SK-N-SH treated with all-trans-retinoic acid at 6 μM for 48 hours (cell line): Measurements from ENCODE around the gene MT1E.

Source experiments
- ATAC-seq: fragments of 200-7000 bp; cut with Tn5 transposase; 3 replicates; pipeline ENCODE4 v1.9.1; 2020; ENCODE audit warnings: mild to moderate bottlenecking, moderate library complexity
- ARNTL ChIP-seq: fragments of 450-650 bp; formaldehyde crosslinking; IDR thresholded peaks from 2 replicates; pipeline ENCODE4 v1.5.0; 2020; ENCODE audit warnings: low read depth, mild to moderate bottlenecking, moderate library complexity, borderline replicate concordance
- BACH2 ChIP-seq: fragments of 250-450 bp; sonication (Bioruptor Pico); IDR thresholded peaks from 2 replicates; pipeline ENCODE4 v1.9.0; 2021; ENCODE audit warnings: mild to moderate bottlenecking, borderline replicate concordance
- CREB5 ChIP-seq: fragments of 250-450 bp; sonication (Bioruptor Pico); IDR thresholded peaks from 2 replicates; pipeline ENCODE4 v1.5.1; 2020; ENCODE audit warnings: low read depth, mild to moderate bottlenecking, moderate library complexity
- CSDC2 ChIP-seq: fragments of 250-450 bp; sonication (Bioruptor Pico); IDR thresholded peaks from 2 replicates; pipeline ENCODE4 v1.5.0; 2020; ENCODE audit warnings: mild to moderate bottlenecking, moderate library complexity
- CSRNP3 ChIP-seq: fragments of 250-450 bp; sonication (Bioruptor Pico); IDR thresholded peaks from 2 replicates; pipeline ENCODE4 v1.5.1; 2021; ENCODE audit warnings: mild to moderate bottlenecking, moderate library complexity
- ESRRG ChIP-seq: fragments of 250-450 bp; sonication (Bioruptor Pico); IDR thresholded peaks from 2 replicates; pipeline ENCODE4 v1.6.1; 2021; ENCODE audit warnings: mild to moderate bottlenecking
- GLIS3 ChIP-seq: fragments of 250-450 bp; sonication (Bioruptor Pico); IDR thresholded peaks from 2 replicates; pipeline ENCODE4 v1.5.0; 2020; ENCODE audit warnings: mild to moderate bottlenecking, moderate library complexity
- ISL1 ChIP-seq: fragments of 250-450 bp; sonication (Bioruptor Pico); IDR thresholded peaks from 2 replicates; pipeline ENCODE4 v2.1.2; 2022; ENCODE audit warnings: mild to moderate bottlenecking, moderate library complexity
- OSR1 ChIP-seq: fragments of 250-450 bp; sonication (Bioruptor Pico); IDR thresholded peaks from 2 replicates; pipeline ENCODE4 v1.8.0; 2022; ENCODE audit warnings: moderate library complexity, mild to moderate bottlenecking, inconsistent platforms
- PATZ1 ChIP-seq: fragments of 250-450 bp; sonication (Bioruptor Pico); IDR thresholded peaks from 2 replicates; pipeline ENCODE4 v1.8.0; 2020; ENCODE audit warnings: mild to moderate bottlenecking, moderate library complexity, borderline replicate concordance
- POU6F1 ChIP-seq: fragments of 250-450 bp; sonication (Bioruptor Pico); IDR thresholded peaks from 2 replicates; pipeline ENCODE4 v1.8.0; 2021; ENCODE audit warnings: low read depth, mild to moderate bottlenecking, moderate library complexity, borderline replicate concordance
- PPARA ChIP-seq: fragments of 250-450 bp; sonication (Bioruptor Pico); IDR thresholded peaks from 2 replicates; pipeline ENCODE4 v1.5.0; 2020; ENCODE audit warnings: mild to moderate bottlenecking, borderline replicate concordance
- RARB ChIP-seq: fragments of 250-450 bp; sonication (Bioruptor Pico); IDR thresholded peaks from 2 replicates; pipeline ENCODE4 v1.8.0; 2021; ENCODE audit warnings: mild to moderate bottlenecking, moderate library complexity
- SNAI2 ChIP-seq: fragments of 250-450 bp; sonication (Bioruptor Pico); IDR thresholded peaks from 2 replicates; pipeline ENCODE4 v1.5.0; 2020; ENCODE audit warnings: mild to moderate bottlenecking, moderate library complexity
- TCF4 ChIP-seq: fragments of 250-450 bp; sonication (Bioruptor Pico); IDR thresholded peaks from 2 replicates; pipeline ENCODE4 v1.8.0; 2021; ENCODE audit warnings: mild to moderate bottlenecking, moderate library complexity, borderline replicate concordance
- TOX ChIP-seq: fragments of 250-450 bp; sonication (Bioruptor Pico); IDR thresholded peaks from 2 replicates; pipeline ENCODE4 v1.8.0; 2021; ENCODE audit warnings: mild to moderate bottlenecking, moderate library complexity, borderline replicate concordance
- TSHZ2 ChIP-seq: fragments of 250-450 bp; sonication (Bioruptor Pico); IDR thresholded peaks from 2 replicates; pipeline ENCODE4 v1.5.0; 2020; ENCODE audit warnings: mild to moderate bottlenecking, moderate library complexity
- ZC3H10 ChIP-seq: fragments of 250-450 bp; sonication (Bioruptor Pico); IDR thresholded peaks from 2 replicates; pipeline ENCODE4 v1.5.1; 2021; ENCODE audit warnings: mild to moderate bottlenecking, moderate library complexity
- ZFP3 ChIP-seq: fragments of 250-450 bp; sonication (Bioruptor Pico); IDR thresholded peaks from 2 replicates; pipeline ENCODE4 v1.5.0; 2020; ENCODE audit warnings: mild to moderate bottlenecking, moderate library complexity
- ZFP30 ChIP-seq: fragments of 450-650 bp; formaldehyde crosslinking; IDR thresholded peaks from 2 replicates; pipeline ENCODE4 v1.5.0; 2022; ENCODE audit warnings: mild to moderate bottlenecking, moderate library complexity
- ZNF565 ChIP-seq: fragments of 450-650 bp; formaldehyde crosslinking; conservative IDR thresholded peaks from 2 replicates; pipeline ENCODE4 v1.5.0; 2020; ENCODE audit warnings: low read depth, mild to moderate bottlenecking, moderate library complexity
- ZNF70 ChIP-seq: fragments of 450-650 bp; formaldehyde crosslinking; IDR thresholded peaks from 2 replicates; pipeline ENCODE4 v1.5.0; 2020; ENCODE audit warnings: mild to moderate bottlenecking, moderate library complexity
- ZNF8 ChIP-seq: fragments of 450-650 bp; formaldehyde crosslinking; IDR thresholded peaks from 2 replicates; pipeline ENCODE4 v1.5.0; 2020; ENCODE audit warnings: mild to moderate bottlenecking, moderate library complexity

Gene MT1E

GRCh38 chr16:56637814-56638750 lies 12.5 kb downstream of the MT1E start, which contains the start of gene MT1A:
Gene MT1A (plus strand): TSS chr16:56638666. CDS start chr16:56638739, 73 bp downstream.
- TF ChIP-seq OSR1 (no peak), CSDC2 (no peak), POU6F1 (CRISPR knock-in tag) (no peak), ZC3H10 (CRISPR knock-in tag) (no peak), ISL1 (CRISPR knock-in tag) (no peak), TCF4 (CRISPR knock-in tag) (no peak), ARNTL (CRISPR knock-in tag) (no peak), ZNF8 (CRISPR knock-in tag) (no peak), ESRRG (CRISPR knock-in tag) (no peak), ZFP3 (no peak), ZNF70 (CRISPR knock-in tag) (no peak), PPARA (CRISPR knock-in tag) (no peak), BACH2 (CRISPR knock-in tag) (no peak), CSRNP3 (CRISPR knock-in tag) (no peak), SNAI2 (CRISPR knock-in tag) (no peak), GLIS3 (no peak), RARB (CRISPR knock-in tag) (no peak)
- peak; percentile 78 for ATAC-seq

- no peak for ATAC-seq
- TF ChIP-seq ZNF8 (CRISPR knock-in tag) (no peak), ZC3H10 (CRISPR knock-in tag) (no peak), POU6F1 (CRISPR knock-in tag) (no peak), CSRNP3 (CRISPR knock-in tag) (no peak), TSHZ2 (CRISPR knock-in tag) (no peak), ZFP30 (CRISPR knock-in tag) (no peak), TOX (CRISPR knock-in tag) (no peak), ESRRG (CRISPR knock-in tag) (no peak), ARNTL (CRISPR knock-in tag) (no peak), CREB5 (CRISPR knock-in tag) (no peak), PATZ1 (no peak), OSR1 (no peak), ZFP3 (no peak), ZNF70 (CRISPR knock-in tag) (no peak), ZNF565 (CRISPR knock-in tag) (no peak), CSDC2 (no peak)
Measured at GRCh38 chr16:56639045-56639444, 13.5 kb downstream of the MT1E start.
